Activated CD4-positive, alpha-beta T cell treated with anti-CD3 and anti-CD28 coated beads for 36 hours (primary cell): ENCODE results near the gene EVC. TPM values are rescaled to one million over a fixed set of nuclear protein-coding genes. Genes with fewer than 3 reads are reported as not detected.

Experiments used
- ATAC-seq: fragments of 200-7000 bp; cut with Tn5 transposase; one replicate; pipeline ENCODE4 v1.10.0; 2021; ENCODE audit warnings: mild to moderate bottlenecking, moderate library complexity
- CTCF ChIA-PET: fragments of 350-600 bp; sonication (Branson Sonifier 250); formaldehyde crosslinking; loops from one replicate; lab custom pipeline; 2021; ENCODE audit warnings: antibody characterized with exemption; lab: Charles Lee
- POLR2A ChIA-PET: fragments of 350-600 bp; sonication (Branson Sonifier 250); formaldehyde crosslinking; loops from one replicate; lab custom pipeline; 2021; ENCODE audit warnings: antibody characterized with exemption, inconsistent platforms; lab: Charles Lee
- DNase-seq: peaks from one replicate; pipeline ENCODE4 v3.0.0-alpha.2; 2020
- H3K27ac Mint-ChIP-seq: one replicate; pipeline ENCODE4 v1.8.0; 2021; ENCODE audit warnings: mixed read lengths
- H3K27me3 Mint-ChIP-seq: one replicate; pipeline ENCODE4 v1.8.0; 2021; ENCODE audit warnings: mixed read lengths
- H3K36me3 Mint-ChIP-seq: one replicate; pipeline ENCODE4 v1.8.0; 2021; ENCODE audit warnings: low read depth, mixed read lengths
- H3K4me1 Mint-ChIP-seq: one replicate; pipeline ENCODE4 v1.8.0; 2021; ENCODE audit warnings: mixed read lengths
- H3K4me3 Mint-ChIP-seq: one replicate; pipeline ENCODE4 v1.8.0; 2021; ENCODE audit warnings: mild to moderate bottlenecking, moderate library complexity, mixed read lengths
- H3K9me3 Mint-ChIP-seq: one replicate; pipeline ENCODE4 v1.8.0; 2021; ENCODE audit warnings: low read depth, mixed read lengths
- intact Hi-C, 2 experiments: fragments of 100-400 bp; cut with DNase I in 1 of 2; cut with micrococcal nuclease in 1 of 2; formaldehyde crosslinking; loops; one replicate each; pipeline versions ENCODE4 v1.14.2 to v1.15.1; 2022 to 2024; cut with DNase I, micrococcal nuclease
- total RNA-seq, 2 experiments: library from RNA; stranded (reverse); gene quantifications; one replicate each; pipeline ENCODE4 v1.2.3, GENCODE V29; 2021

Gene EVC
- total RNA-seq, 2 experiments from 2014 or later, result 0.71 to 1.5 TPM

DNA sequence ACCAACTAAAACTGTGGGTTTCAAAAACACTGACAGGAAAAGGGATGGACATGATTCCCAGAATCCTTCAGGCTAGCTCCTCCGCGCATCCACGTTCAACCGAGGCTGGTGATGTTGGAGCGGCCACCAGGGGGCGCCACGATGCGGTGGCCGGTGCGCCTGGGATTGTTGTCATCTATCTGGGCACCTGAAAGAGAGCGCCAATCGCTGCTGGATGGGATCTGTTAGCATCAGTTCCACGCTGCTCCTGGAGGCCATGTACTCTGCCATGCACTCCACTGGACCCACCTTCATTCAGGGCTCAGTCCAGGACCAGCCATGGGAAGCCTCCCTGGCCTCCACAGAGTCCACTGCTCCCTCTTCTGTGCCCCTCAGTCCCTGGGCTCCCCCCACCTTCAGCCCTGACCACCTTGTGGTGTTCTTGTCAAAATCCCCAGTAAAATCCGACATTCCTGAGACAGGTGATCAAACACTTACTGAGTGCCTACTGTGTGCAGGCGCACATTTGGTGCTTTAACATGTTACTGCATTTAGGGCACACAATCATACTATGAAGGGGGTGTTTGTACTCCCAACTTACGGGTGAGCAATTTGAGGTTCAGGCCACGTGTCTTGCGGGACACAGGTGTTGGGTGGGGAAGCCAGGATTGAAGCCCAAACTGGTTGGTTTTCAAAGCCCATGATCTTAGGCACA is 110.8 kb downstream of the EVC start:
- no peak overlapping the region for H3K4me3 Mint-ChIP-seq
- ChIA-PET POLR2A (no interaction called here), CTCF (interaction anchor here (0.6 to 1.3 kb wide), 2 partner anchors 9 to 44 kb away, joined by 3 read pairs; no protein-coding TSS in a partner anchor)
- intact Hi-C loops, result loop anchor here in 1 of 2 experiments (1.0 kb wide), 1 partner anchor 156 kb away; no protein-coding TSS in a partner anchor
- ATAC-seq (no peak), DNase-seq (peak; percentile 41)
- H3K27me3 Mint-ChIP-seq, result no peaks in the 10 kb centered on the region
- H3K36me3 Mint-ChIP-seq, result no peaks in the 10 kb centered on the region
- H3K27ac Mint-ChIP-seq, result no peak overlapping the region
- H3K4me1 Mint-ChIP-seq, result peaks cover 8% of the 10 kb centered on the region
- H3K9me3 Mint-ChIP-seq, result no peaks in the 10 kb centered on the region

DNA sequence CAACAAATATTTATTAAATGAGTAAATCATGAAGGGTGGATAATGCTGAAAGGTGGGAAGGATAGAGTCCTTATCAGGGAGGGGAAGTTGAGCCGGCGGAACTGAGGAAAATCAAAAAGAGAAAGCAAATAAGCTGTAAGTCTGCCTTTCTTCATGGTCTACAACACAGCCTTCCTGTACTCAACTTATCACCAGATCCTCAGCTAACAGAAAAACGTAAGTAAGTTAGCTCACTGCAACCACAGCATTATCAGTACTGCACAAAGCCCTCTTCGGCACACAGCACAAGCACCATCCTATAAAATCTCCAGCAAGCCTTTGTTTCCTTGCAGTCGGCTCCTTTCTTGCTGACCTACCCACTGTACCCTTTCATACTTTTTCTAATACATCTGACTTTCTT is 111.6 kb downstream of the EVC start:
- Mint-ChIP-seq H3K4me3 (no peak overlapping the region), H3K27ac (no peak overlapping the region), H3K4me1 (peaks cover 8% of the 10 kb centered on the region), H3K9me3 (no peaks in the 10 kb centered on the region), H3K27me3 (no peaks in the 10 kb centered on the region), H3K36me3 (no peaks in the 10 kb centered on the region)
- ChIA-PET CTCF (interaction anchor here (0.8 kb wide), 1 partner anchor 210 kb away, joined by 3 read pairs; no protein-coding TSS in a partner anchor), POLR2A (no interaction called here)
- no peak for DNase-seq
- ATAC-seq, result no peak
- intact Hi-C loops, result no loop called here

DNA sequence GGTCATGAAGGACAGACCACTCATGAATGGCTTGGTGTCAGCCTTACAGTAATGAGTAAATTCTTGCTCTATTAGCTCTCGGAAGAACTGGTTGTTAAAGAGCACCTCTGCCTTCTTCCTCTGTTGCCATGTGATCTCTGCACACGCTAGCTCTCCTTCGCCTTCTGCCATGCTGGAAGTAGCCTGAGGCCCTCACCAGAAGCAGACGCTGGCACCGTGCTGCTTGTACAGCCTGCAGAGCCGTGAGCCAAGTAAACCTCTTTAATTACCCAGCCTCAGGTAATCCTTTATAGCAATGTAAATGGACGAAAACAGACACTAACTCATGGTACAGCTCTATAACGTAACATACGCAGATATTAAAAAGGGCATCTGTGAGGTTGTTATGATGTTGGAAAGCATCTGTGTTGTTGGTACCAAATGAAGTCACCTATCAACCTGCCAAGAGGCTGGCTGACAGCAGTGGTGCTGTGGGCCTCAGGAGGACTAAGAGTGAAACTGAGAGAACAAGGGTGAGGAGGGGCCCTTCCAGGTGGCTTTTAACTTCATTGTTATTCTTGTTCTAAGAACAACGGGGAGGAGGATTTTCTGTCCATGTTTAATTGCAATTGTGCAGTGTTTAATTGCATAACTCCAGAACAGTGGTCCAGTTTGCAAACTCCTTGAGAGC is 112.7 kb downstream of the EVC start:
- H3K27ac Mint-ChIP-seq, result no peak overlapping the region
- H3K9me3 Mint-ChIP-seq, result no peaks in the 10 kb centered on the region
- ChIA-PET POLR2A (no interaction called here), CTCF (interaction anchor here (0.8 kb wide), 1 partner anchor 15 kb away, joined by 4 read pairs; no protein-coding TSS in a partner anchor)
- DNase-seq (peak; percentile 26), ATAC-seq (peak; percentile 69)
- no peaks in the 10 kb centered on the region for H3K27me3 Mint-ChIP-seq
- peaks cover 8% of the 10 kb centered on the region for H3K4me1 Mint-ChIP-seq
- no peak overlapping the region for H3K4me3 Mint-ChIP-seq
- H3K36me3 Mint-ChIP-seq, result no peaks in the 10 kb centered on the region
- intact Hi-C loops, result no loop called here

DNA sequence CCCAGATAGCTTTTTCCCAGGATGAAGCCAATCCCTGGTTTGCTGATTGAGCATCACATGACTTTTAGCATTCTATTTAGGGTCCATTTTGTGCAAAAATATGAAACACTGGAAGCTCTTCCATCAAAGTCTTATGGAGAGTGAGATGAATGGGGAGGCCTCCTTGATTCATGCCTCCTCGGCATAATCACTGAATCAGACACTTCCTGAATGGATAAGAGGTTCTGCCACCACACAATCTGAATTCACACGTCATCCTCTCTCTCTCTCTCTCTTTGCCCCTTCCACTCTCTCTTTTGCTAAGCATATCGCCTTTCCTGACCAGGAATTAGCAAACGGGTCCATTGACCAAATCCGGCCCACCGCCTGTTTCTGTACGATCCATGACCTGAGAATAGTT is 113.2 kb downstream of the EVC start:
- intact Hi-C loops, result no loop called here
- Mint-ChIP-seq H3K4me1 (peaks cover 8% of the 10 kb centered on the region), H3K27ac (no peak overlapping the region), H3K27me3 (no peaks in the 10 kb centered on the region), H3K4me3 (no peak overlapping the region), H3K9me3 (no peaks in the 10 kb centered on the region), H3K36me3 (no peaks in the 10 kb centered on the region)
- ATAC-seq (no peak), DNase-seq (no peak)
- ChIA-PET CTCF (interaction anchor here (0.8 kb wide), 1 partner anchor 14 kb away, joined by 4 read pairs; no protein-coding TSS in a partner anchor), POLR2A (no interaction called here)

DNA sequence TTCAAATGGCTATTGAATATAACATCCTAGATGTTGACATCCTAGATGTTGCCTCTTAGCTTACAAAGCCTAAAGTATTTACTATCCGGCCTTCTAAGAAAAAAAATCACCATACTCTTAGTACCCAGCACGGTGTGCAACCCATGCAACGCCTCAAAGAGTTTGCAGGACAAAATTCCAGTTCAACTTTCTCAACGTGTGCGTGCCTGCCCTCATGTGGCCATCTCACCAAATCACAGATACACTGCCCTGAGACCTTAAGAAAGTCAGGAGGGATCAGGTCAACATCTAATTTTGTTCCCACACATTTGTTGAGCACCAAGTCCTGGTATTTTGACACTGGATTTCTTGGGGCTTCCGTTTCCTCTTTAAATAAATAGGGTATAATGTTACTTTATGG is 113.6 kb downstream of the EVC start:
- ChIA-PET POLR2A (no interaction called here), CTCF (no interaction called here)
- DNase-seq (peak; percentile 31), ATAC-seq (no peak)
- Mint-ChIP-seq H3K4me3 (no peak overlapping the region), H3K4me1 (peaks cover 8% of the 10 kb centered on the region), H3K27ac (no peak overlapping the region), H3K27me3 (no peaks in the 10 kb centered on the region), H3K36me3 (no peaks in the 10 kb centered on the region), H3K9me3 (no peaks in the 10 kb centered on the region)
- intact Hi-C loops, result no loop called here

DNA sequence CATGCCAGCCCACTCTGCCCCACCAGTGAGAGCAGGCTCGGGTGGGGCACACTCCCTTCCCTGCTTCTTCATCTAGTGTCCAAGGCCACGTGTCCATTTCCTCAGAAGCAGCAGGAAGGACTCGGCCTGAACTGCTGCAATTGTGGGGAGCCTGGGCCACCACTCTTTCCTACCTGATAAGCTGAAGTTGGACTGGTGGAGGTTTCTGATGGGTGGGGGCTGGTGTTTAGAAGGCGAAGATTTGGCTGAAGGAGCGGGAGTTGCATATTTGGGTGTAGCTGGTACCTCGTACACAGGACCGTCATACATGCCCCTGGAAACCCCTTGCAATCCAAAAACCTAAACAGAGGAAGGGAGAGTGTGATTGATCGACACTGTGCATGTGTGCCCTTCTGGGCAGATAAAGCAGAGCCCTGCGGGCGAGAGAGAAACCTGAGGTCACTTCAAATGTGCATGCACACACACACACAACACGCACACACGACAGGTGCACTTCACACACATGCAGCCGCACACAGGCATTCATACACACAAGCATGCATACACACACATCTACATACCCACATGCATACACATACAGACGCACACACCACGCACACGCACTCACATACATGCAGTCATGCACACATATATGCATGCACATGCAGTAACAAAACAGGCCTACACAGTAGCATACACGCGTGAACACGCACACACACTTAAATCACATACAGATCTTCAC is 114.5 kb downstream of the EVC start:
- Mint-ChIP-seq H3K4me3 (no peak overlapping the region), H3K27ac (no peak overlapping the region), H3K9me3 (no peaks in the 10 kb centered on the region), H3K4me1 (peaks cover 8% of the 10 kb centered on the region), H3K36me3 (no peaks in the 10 kb centered on the region), H3K27me3 (no peaks in the 10 kb centered on the region)
- CTCF ChIA-PET, result no interaction called here
- DNase-seq, result no peak
- POLR2A ChIA-PET, result no interaction called here
- no peak for ATAC-seq
- intact Hi-C loops, result no loop called here

DNA sequence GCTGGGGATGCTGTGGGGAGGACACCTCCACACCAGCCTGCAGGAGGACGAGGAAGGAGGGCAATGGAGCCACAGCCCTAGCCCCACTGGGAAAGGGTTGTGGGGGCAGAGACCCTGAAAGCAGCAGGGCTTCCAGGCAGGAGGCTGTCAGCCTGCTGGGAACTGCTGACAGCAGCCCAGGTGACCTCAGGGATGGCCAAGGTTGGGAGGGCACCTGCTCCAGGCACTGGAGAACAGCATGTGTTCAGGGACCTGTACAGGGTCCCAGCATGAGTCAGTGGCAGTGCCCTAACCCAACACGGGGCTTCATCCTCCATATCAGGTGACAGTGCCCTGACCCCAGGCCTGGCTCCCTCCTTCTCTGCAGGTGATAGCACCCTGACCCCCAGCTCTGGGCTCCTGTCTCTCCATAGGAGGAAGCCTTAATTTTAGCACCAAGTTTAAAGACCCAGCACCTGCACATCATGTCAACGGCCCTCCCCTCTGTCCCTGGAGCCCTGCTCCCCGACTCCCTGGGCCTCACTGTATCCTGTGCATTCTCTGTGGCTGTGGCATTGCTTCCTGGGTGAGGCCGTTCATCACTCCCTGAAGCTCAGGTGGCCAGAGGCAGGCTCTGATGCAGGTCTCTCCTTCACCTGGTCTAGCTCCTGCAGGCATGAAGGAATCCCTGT is 115.6 kb downstream of the EVC start:
- ChIA-PET CTCF (interaction anchor here (0.6 kb wide), 1 partner anchor 18 kb away, joined by 3 read pairs; no protein-coding TSS in a partner anchor), POLR2A (no interaction called here)
- no peaks in the 10 kb centered on the region for H3K27me3 Mint-ChIP-seq
- no peaks in the 10 kb centered on the region for H3K9me3 Mint-ChIP-seq
- intact Hi-C loops, result no loop called here
- H3K27ac Mint-ChIP-seq, result no peak overlapping the region
- DNase-seq (no peak), ATAC-seq (no peak)
- H3K4me1 Mint-ChIP-seq, result peaks cover 8% of the 10 kb centered on the region
- H3K36me3 Mint-ChIP-seq, result no peaks in the 10 kb centered on the region
- no peak overlapping the region for H3K4me3 Mint-ChIP-seq

DNA sequence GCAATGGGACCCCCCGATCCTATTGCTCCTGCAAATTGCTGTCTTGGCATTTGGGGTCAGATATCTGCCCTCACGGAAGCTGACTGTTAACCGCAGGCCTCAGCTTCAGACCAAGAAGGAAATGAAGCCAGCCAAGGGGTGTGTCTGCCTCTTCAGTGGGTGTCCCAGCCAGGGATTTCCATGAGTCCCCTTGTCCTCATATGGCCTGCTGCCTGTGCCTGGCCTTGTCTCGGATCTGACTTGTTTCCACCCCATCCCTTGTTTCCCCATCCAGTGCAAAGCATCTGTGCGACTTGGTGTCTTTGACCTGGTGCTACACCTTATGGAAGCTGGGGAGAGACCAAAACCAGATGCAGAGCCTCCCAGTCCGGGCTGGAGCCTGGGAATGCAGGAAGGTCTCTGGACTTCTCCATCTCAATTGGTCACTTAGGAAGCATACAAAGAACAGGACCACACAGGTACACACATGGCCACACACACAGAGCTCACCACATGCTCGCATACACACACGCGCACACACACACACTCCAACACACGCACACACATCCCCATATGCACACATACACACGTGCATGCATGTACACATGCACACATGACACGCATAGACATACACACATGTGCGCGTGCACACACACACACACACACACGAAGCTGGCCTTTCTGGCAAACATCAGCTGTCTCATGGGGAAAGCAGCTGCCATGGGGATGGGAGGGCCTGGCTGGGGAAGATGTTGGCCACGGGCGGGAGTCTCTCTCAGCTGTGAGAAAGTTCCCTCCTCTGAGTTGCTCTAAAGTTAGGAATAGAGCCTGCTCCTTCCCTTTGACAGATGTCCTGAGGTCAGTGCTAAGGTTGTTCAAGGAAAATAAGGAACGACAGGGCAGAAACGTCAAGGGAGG is 116.4 kb downstream of the EVC start:
- no peak for DNase-seq
- POLR2A ChIA-PET, result no interaction called here
- H3K27ac Mint-ChIP-seq, result no peak overlapping the region
- no peak for ATAC-seq
- H3K27me3 Mint-ChIP-seq, result no peaks in the 10 kb centered on the region
- peaks cover 8% of the 10 kb centered on the region for H3K4me1 Mint-ChIP-seq
- CTCF ChIA-PET, result interaction anchor here (0.6 kb wide), 1 partner anchor 19 kb away, joined by 3 read pairs; no protein-coding TSS in a partner anchor
- no peak overlapping the region for H3K4me3 Mint-ChIP-seq
- H3K36me3 Mint-ChIP-seq, result no peaks in the 10 kb centered on the region
- no peaks in the 10 kb centered on the region for H3K9me3 Mint-ChIP-seq
- intact Hi-C loops, result no loop called here

DNA sequence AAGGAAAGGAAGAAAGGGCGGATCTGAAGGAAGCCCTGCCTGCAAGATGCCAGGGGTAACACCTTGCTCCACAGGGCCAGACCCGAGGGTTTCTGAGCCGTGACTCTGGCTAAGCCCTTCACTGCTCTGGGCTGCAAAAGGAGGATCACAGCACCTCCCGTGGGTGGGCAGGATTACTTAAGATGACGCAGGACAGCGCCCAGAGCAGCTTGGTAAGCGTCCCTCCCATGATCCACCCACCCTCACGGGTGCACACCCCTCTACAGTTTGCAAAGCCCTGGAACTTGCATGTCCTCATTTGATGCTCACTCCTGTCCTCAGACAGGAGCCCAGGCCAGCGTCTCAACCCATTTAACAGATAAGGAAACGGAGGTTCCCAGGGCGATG is 117.0 kb downstream of the EVC start:
- H3K9me3 Mint-ChIP-seq, result no peaks in the 10 kb centered on the region
- DNase-seq (no peak), ATAC-seq (no peak)
- CTCF ChIA-PET, result no interaction called here
- POLR2A ChIA-PET, result no interaction called here
- H3K4me1 Mint-ChIP-seq, result peaks cover 8% of the 10 kb centered on the region
- no peaks in the 10 kb centered on the region for H3K36me3 Mint-ChIP-seq
- no peaks in the 10 kb centered on the region for H3K27me3 Mint-ChIP-seq
- H3K4me3 Mint-ChIP-seq, result no peak overlapping the region
- intact Hi-C loops, result no loop called here
- no peak overlapping the region for H3K27ac Mint-ChIP-seq

DNA sequence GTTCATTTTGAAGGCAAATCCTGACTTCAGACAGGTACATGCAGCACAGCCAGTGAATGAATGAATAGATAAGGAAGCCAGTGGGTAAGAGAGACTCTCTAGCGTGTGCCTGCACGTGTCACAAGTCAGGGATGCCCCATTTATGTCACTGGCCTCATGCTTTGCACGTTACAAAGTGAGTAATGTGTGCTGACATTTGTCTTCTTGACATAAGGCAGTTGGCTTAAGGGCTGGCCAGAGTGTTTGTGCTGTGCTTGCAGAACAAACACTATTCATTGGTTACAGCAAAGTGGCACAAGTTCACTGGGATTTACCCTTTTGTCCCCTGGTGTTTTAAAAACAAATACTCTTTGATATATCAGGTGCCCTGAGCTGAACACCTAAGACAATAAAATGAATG is 125.9 kb downstream of the EVC start:
- H3K4me1 Mint-ChIP-seq, result no peaks in the 10 kb centered on the region
- CTCF ChIA-PET, result no interaction called here
- intact Hi-C loops, result no loop called here
- no peaks in the 10 kb centered on the region for H3K9me3 Mint-ChIP-seq
- H3K36me3 Mint-ChIP-seq, result no peaks in the 10 kb centered on the region
- ATAC-seq (no peak), DNase-seq (no peak)
- peaks cover 3% of the 10 kb centered on the region for H3K27me3 Mint-ChIP-seq
- H3K27ac Mint-ChIP-seq, result no peak overlapping the region
- no peak overlapping the region for H3K4me3 Mint-ChIP-seq
- POLR2A ChIA-PET, result no interaction called here
